GM19023 (cell line): ENCODE measurements around the gene YEATS4.

ENCODE experiments used
- ATAC-seq: cut with Tn5 transposase; IDR thresholded peaks from one replicate; pipeline ENCODE4 v1.9.1; 2021; ENCODE audit warnings: mild to moderate bottlenecking, moderate library complexity; ENCODE audit not compliant: unreplicated experiment

YEATS4 gene

DNA sequence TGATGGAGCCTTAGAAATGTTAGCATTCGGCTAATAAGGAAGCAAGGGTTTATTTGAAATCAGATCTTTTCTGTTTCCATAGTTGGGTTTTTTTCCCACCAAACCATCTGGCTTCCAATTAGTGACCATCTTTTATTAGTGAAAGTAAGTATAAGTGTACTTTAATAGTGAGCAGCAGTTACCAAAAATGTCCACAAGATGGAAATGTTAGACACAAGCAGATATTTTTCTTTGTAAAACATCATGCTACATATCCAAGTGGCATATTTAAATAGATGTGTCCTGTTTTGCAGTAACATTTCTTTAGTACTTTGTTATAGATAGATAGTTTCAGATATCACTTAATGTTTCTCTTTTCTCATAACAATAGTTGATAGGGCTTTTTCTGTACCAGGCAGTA, 28.8 kb downstream of the YEATS4 start:
- ATAC-seq: no peak

DNA sequence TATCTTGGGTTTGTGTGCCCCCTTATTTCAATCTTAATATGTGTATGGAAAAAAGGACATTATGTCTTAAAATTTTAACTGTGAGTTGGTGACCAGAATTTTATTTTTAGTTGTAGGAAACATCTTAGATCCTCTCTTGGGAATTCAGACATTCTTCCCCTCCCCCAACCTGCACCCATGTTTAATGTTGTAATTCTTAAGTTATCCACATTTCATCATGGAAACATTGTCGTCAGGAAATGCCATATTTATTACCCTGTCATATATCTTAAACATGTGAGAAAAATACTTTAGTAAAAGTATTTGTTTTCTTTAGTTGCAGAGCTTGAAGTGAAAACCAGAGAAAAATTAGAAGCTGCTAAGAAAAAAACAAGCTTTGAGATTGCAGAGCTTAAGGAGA, 30.3 kb downstream of the YEATS4 start:
- ATAC-seq: no peak

DNA sequence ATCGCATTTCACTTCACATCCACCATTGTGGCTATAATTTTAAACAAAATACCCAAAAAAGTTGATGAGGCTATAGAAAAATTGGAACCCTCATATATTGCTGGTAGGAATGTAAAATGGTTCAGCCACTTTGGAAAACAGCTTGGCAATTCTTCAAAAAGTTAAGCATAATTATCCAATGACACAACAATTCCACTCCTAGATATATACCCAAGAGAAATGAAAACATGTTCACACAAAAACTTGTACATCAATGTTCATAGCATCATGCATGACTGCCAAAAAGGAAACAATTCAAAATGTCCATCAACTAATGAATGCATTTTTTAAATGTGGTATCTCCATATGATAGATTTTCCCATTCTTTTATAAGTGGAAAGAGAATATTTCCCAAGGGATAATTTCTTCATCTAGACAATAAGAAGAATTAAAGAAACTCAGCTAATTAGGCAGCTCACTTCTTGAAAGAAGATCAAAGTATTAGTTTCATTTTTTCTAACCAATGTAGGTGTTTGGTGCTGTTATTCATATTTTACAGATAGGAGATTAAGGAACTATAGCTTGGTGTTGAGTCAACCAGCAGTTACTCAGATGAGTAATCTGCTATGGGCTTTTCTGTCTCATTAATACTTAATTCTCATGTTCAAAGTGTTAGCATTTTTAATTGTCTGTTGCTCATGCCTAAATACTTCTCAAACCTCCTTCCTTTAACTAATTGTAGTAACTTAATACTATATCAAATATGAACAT, 32.8 kb downstream of the YEATS4 start:
- no peak for ATAC-seq

DNA sequence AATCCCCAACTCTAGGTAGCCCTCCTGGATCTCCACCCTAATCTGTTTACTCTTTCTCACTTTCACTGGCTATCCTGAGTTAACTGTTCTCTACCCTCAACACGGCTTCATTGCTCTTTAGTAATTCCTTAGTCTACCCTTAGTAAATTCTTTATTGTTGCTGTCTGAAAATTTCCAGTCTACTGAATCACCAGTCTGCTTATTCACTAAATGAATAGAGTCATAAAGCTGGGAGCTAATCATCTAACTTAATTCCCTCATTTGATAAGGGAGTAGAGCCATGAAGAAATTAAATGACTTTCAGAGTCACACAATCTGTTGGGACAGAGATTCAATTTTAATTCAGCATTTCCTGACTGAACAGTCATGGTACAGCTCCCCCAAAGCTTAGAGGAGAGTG, 36.5 kb downstream of the YEATS4 start:
- no peak for ATAC-seq

DNA sequence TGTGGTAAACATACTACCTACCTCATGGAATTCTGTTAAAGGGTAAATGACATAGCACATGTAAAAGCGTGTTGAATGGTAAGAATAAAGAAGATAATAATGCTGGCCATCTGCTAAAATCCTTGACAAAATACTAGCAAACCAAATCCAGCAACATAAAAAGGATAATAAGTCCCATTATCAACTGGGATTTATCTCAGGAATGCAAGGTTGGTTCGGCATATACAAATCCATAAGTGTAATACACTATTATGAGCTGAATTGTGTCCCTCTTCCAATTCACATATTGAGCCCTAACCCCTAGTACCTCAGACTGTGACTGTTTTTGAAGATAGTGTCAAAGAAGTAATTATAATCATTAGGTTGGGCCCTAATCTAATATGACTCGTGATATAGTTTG, 37.4 kb downstream of the YEATS4 start:
- no peak for ATAC-seq

DNA sequence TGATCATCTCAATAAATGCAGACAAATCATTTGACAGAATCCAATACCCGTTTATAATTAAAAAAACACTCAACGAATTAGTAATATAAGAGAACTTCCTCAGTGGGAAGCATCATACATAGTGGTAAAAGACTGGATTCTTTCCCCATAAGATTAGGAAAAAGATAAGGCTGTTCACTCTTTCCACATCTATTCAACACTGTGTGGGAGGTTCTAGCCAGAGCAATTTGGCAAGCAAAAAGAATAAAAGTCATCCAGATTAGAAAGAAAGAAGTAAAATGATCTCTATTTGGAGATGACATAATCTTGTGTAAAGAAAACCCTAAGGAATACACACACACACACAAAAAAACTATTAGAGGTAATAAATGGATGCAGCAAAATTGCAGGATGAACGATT, 38.4 kb downstream of the YEATS4 start:
- no peak for ATAC-seq

DNA sequence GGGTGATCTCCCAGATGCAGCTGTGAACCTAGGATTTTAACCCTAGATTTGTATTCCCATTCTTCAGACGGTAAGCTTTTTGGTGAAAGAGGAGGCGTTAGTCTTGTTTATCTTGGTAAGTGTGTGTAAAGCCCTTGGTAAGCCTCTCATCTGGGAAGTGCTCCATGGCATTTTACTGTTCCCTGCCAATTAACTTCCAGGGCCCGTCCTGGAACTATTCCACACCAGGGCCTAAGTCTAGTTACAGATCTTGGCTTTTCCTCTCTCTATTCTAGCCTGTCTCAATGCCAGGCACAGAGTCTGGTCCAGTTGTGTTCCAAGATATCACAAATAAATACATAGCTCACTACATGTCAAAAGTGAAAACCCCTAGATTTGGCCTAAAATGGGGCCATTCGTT, 42.4 kb downstream of the YEATS4 start:
- ATAC-seq: no peak

DNA sequence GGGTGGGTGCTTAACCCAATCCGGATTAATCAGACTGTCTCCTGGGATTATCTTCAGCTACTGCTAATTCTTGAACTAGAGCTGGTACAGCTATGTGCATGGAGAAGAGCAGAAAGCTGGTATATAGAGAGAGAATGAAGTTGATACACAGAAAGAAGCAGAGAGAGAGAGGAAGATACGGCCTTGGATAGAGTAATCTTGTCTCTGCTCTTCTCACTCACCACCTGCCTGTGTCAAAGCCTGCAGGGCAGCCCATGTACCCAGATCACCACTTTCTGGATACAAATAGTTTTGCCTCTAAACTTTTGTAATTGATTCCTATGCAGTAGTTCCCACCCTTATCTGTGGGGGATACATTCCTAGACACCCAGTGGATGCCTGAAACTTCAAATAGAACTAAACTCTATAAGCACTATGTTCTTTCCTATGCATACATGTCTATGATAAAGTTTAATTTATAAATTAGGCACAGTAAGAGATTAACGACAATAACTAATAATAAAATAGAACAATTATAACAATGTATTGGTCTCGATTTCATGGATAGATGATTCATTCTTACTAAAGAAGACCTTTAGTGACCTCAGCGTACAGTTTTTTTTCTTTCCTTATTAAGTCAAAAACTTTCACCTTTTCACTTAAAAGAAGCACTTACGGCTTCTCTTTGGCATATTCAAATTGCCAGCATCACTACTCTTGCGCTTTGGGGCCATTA, 45.5 kb downstream of the YEATS4 start:
- ATAC-seq: no peak

DNA sequence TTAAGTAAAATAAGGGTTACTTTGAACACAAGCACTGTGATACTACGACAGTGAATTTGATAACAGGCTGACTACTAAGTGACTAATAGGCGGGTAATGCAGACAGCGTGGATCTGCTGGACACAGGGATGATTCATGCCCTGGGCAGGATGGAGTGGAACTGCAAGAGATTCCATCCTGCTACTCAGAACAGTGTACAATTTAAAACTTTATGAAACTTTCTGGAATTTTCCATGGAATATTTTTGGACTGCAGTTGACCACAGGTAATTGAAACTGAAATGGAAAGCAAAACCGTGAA, 46.0 kb downstream of the YEATS4 start:
- ATAC-seq: no peak

DNA sequence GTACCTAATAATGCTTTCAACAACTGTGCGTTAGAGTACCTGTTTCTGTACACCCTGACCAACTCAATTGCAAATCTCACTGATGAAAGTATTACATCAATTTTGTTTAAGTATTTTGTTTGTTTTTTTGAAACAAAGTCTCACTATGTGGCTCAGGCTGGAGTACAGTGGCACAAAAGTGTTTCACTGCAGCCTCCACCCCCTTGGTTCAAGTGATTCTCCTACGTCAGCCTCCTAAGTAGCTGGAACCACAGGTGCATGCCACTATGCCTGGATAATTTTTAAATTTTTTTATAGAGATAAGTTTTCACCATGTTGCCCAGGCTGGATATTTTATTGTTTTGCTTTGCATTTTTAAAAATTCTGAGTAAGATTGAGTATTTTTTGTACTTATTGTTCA, 46.7 kb downstream of the YEATS4 start:
- ATAC-seq: no peak

DNA sequence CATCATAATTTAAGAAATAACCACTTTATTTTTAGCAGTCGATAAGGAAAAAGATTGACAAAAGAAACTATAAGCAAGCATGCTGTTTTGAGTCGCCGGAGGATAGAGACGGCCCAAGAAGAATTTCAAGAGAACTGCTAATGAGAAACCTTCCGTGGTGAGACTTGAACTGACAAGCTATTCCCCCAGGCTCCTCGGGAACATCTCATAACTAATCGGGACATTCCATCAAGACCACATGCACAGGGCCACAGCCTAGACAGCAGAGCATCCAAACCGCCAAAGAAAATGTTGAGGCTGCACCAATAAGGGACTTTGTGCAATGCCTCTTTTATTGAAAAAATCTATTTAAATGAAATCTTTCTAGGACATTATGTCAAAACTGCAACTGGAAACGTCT, 51.0 kb downstream of the YEATS4 start:
- ATAC-seq: no peak

DNA sequence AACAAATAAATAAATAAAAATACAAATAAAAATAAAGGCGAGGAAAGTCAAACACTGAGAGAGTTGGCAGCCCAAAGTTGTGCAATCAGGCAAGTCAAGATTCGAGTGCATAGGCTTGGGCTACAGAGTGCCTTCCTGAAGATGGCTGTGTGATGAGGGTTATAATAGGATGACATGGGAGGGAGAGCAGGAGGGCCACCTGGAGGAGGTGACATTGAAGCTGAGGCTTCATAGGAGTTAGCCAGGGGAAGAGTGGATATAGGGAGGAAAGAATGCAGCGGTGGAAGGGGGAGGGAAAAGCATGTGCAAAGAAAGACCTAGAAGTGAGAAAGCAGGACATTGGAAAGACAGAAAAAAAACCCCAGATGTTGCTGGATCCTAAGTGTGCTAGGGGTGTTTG, 53.1 kb downstream of the YEATS4 start:
- ATAC-seq: no peak

DNA sequence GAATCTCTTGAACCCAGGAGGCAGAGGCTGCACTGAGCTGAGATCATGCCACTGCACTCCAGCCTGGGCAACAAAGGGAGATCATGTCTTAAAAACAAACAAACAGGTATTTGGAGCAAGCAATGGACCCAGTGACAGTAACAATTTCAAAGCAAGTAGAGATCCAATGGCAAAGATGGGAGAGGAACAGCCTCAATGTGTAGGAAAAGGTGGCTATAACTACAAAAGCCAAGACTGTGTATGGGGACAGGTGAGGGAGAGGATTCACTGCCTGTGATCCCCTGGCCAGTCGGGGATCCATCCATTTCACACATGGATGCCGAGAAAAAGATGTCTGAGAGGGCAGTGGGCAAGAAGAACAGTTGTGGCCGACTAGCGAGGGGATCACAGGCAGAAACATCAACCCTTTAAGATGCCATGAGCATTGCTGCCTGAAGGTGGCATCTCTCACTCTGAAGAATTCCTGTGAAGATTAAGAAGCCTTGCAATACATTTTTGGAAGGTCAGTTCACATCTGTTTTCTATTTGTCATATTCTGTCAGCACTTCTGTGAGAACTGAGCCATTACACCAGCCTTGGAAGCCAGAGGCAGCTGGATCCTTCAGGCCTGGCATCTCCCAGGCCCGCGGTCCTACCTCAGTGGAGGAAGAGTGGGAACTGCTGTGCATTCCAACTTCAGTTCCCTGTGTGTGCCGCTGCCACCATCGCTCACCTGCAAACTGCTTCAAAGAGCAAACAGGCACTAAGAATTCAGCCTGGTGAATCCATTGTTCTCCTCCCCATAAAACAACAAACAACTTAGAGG, 56.1 kb downstream of the YEATS4 start:
- ATAC-seq: no peak

DNA sequence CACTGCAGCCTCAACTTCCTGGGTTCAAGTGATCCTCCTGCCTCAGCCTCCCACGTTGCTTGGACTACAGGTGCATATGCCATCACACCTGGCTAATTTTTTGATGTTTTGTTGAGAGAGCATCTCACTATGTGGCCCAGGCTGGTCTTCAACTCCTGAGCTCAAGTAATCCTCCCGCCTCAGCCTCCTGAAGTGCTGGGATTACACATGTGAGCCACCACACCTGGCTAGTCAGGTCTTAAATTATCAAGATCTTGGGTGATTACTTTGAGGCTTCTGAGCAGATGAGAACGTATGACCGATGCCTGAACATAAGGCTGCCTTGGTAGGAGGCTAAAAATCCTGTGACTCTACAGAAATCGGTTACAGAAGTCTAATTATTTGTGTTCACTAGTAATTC, 57.7 kb downstream of the YEATS4 start:
- ATAC-seq: no peak

DNA sequence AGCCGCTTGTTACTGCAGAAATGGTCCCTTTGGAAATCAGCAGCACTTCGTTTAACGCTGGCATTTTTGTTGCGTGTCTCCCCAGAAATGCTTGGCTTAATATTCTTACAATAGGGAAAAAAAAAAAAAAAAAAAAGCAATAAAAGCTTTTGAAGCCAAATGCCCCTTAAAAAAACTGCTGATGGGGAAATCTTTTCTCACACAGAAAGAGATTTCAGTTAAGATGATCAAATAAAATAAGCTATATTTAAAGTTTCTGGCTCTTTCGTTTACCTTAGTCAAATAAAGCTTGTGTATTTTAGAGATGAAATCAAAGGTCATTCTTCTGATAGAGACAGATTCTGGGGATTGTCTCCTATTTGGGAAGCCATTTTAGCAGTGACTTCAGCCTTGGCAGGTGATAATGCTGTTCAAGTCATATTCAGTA, 58.2 kb downstream of the YEATS4 start:
- ATAC-seq: no peak

DNA sequence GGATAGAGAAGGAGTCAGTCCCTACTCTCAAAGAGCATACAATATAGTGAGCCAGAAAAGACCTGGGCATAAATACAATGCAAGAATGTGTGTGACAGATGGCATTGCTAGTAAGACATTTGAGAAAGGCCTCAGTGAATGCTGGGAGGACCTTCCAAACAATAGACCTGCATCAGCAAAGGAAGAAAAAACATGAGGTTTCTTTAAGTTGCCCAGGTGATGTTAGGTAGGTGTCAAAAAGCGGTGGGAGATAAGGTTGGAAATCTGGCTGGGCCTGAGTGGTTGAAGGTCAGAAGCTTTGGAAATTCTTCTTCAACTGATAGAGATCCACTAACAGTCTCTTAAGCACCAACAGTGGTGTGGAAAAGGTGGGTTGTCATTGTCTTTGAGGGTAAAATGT, 60.2 kb downstream of the YEATS4 start:
- no peak for ATAC-seq

DNA sequence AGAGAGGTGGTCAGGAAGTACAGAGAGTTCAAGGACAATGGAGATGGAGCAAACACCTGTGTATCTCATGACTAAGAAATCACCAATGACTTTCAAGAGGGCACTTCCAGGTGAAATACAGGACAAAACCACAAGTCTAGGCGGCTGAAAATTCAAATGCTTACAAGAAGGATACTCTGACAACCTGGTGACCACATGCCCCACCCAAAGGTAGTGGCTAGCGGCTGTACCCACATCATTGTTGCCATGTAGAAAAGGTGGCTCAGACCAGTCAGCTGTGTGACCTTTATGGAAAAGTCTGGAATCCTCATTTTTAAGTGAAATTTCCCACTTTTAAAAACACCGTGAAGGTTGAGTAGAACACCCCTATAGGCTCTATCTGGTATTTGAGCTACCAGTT, 62.0 kb downstream of the YEATS4 start:
- ATAC-seq: no peak

DNA sequence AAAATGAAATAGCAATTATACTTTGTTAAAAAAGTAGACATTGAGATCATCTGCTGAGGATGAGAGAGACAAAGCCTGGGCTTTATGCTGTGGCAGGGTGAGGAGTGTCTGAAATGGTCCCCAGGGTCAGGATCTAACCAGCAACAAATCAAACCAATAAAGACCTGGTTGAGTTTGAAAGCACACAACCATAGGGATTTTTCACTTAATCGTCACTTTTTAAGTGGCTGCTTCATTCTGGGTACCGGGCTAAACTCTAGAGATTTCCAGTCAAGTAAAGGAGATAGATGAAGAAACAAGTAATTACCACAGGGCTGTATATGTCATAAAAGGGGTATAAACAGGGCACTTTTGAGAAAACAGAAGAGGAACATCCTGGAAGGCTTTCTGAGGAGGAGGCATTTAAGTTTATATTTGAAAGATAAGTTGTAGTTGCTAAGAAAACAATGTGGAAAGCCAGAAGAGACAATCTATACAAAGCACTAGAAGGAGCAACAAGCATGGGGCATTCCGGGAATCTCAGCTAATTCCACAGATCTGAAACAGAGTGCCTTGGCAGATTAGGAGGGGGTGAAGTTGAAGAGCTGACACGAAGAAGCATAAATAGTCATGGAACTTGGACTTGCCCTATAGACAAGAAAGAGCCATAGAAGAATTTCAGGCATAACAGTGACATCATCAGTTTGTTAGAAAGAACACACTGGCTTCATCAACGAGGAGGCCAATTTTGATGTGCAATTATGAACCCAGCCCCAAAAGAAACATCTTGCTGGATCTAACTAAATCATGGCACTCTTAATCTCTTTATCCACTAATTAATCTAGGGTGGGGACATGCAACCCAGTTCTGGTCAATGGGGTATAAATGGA, 63.7 kb downstream of the YEATS4 start:
- ATAC-seq: no peak

DNA sequence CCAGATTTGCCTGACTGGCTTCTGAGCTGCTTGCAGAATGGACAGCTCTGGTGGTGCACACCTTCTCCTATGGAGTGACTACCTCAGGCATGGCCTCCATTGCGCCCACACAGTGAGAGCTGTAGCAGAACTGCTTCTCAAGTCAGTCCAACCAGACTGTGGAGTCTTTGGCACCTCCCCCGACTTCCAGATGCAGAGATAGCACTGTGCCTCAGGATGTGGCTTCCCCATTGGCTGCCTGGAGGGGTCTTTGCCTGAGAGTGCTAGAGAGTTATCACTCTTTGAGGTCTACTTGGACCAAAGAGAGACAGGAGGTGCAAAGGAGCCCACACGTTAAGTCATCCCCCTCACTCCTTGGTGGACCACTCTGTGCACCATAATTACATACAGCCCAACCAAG, 65.9 kb downstream of the YEATS4 start:
- no peak for ATAC-seq

DNA sequence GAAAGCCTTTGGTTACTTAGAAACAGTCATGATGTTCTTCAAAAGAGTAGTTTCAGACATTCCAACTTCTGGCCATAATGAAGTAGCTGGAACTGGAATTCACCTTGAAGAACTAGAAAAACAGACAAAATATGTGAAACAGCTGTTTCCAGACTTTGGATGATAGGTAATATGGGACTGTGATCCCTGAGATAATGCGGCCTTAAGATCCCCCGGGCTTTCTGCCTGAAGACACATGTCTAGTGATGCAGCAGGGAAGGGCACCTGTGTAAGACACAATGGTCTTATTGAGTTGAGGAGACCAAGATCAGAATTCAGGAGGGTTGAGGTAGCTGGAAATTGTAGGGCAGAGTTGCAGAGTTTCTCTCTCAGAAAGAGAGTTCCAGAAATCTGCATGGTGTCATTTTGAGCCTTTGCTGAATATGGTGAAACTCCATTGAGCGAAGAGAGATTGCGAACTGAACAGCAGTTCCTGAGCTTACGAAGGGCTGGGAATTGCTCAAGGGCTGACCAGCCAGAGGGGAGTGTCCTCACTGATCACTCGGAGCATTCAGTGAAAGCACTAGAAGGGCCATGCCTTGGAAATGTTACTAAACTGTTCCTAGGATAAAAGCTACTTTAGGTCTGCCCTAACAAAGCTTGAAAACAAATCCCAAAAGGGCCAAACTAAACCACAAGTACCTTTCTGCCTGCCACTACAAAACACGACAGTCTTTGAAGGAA, 69.0 kb downstream of the YEATS4 start:
- ATAC-seq: no peak
